ENCODE data around the gene MED27.

DNA sequence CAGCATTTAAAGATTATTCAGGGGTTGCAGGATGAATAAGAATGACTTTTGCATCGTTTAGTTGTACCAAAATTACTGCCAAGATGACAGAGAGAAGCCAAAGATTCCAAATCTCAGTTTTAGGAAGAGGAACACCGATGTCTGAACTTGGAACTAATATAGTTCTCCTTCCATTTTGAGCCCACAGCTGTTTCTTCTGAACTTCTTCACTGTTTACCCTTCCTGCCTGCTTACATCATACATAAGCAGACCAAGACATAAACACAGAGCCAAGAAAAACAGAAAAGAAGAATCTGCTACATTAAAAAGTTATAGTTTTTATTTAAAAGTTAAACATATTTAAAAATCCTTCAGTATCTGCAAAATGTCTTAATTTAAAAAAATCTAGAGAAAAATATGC, 192.8 kb downstream of the MED27 start:
- no peak for TF ChIP-seq POLR2AphosphoS5 (IDR thresholded peaks at IDR 0.05)
- TF ChIP-seq, protein P1, sequence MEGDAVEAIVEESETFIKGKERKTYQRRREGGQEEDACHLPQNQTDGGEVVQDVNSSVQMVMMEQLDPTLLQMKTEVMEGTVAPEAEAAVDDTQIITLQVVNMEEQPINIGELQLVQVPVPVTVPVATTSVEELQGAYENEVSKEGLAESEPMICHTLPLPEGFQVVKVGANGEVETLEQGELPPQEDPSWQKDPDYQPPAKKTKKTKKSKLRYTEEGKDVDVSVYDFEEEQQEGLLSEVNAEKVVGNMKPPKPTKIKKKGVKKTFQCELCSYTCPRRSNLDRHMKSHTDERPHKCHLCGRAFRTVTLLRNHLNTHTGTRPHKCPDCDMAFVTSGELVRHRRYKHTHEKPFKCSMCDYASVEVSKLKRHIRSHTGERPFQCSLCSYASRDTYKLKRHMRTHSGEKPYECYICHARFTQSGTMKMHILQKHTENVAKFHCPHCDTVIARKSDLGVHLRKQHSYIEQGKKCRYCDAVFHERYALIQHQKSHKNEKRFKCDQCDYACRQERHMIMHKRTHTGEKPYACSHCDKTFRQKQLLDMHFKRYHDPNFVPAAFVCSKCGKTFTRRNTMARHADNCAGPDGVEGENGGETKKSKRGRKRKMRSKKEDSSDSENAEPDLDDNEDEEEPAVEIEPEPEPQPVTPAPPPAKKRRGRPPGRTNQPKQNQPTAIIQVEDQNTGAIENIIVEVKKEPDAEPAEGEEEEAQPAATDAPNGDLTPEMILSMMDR (IDR thresholded peaks at IDR 0.05), result no peak
- no peak for TF ChIP-seq EP300 (IDR thresholded peaks at IDR 0.05)
